T-helper 1 cell (primary cell): Measurements from ENCODE around the gene PGA5.
"Not testable (repeated sequence)": the region's sequence is repeated elsewhere in the genome, so short reads cannot be mapped to it uniquely, and the experiment has no call there.

Source experiments
- DNase-seq, 5 donors: peaks; one replicate each; pipeline ENCODE4 v3.0.0-alpha.2; 2012 to 2020
- total RNA-seq, 4 donors: gene quantifications; one replicate each; lab custom pipeline; 2026; lab: John Stamatoyannopoulos, UW

PGA5 gene
- 0 reads per million in 4 donors for total RNA-seq

GRCh38 chr11:61240875-61241274, at the start of gene PGA5:
TSS of gene PGA5 (plus strand) at chr11:61241175. CDS start at chr11:61241227, 52 bp downstream.
- DNase-seq: not testable (repeated sequence)

- DNase-seq: no peak
Measured at GRCh38 chr11:61193596-61193995, 47.4 kb upstream of the PGA5 start.

GRCh38 chr11:61194169-61194671, 46.8 kb upstream of the PGA5 start:
- no peak for DNase-seq

GRCh38 chr11:61194981-61195695, 45.8 kb upstream of the PGA5 start:
- no peak for DNase-seq

- DNase-seq: no peak
Measured at GRCh38 chr11:61195719-61196118, 45.3 kb upstream of the PGA5 start.

- no peak for DNase-seq
Measured at GRCh38 chr11:61198361-61198760, 42.6 kb upstream of the PGA5 start.

- DNase-seq: no peak
Measured at GRCh38 chr11:61198948-61199523, 41.9 kb upstream of the PGA5 start.

- peak in 1 of 5 donors; percentile 5 for DNase-seq
Measured at GRCh38 chr11:61201476-61201875, 39.5 kb upstream of the PGA5 start.

GRCh38 chr11:61202950-61203746, 37.8 kb upstream of the PGA5 start, which contains the start of gene PGA3:
TSS of gene PGA3 (plus strand) at chr11:61203515. CDS start at chr11:61203565, 50 bp downstream.
- DNase-seq: not testable (repeated sequence)

GRCh38 chr11:61203873-61204272, 37.1 kb upstream of the PGA5 start:
- not testable (repeated sequence) for DNase-seq

GRCh38 chr11:61204502-61205059, 36.4 kb upstream of the PGA5 start:
- not testable (repeated sequence) for DNase-seq

GRCh38 chr11:61207636-61208310, 33.2 kb upstream of the PGA5 start:
- DNase-seq: not testable (repeated sequence)

- DNase-seq: not testable (repeated sequence)
Measured at GRCh38 chr11:61210629-61211028, 30.3 kb upstream of the PGA5 start.

- DNase-seq: not testable (repeated sequence)
Measured at GRCh38 chr11:61211327-61211952, 29.5 kb upstream of the PGA5 start.

- not testable (repeated sequence) for DNase-seq
Measured at GRCh38 chr11:61212202-61212601, 28.8 kb upstream of the PGA5 start.

GRCh38 chr11:61213711-61214324, 27.2 kb upstream of the PGA5 start:
- DNase-seq: not testable (repeated sequence)

- not testable (repeated sequence) for DNase-seq
Measured at GRCh38 chr11:61218306-61218705, 22.7 kb upstream of the PGA5 start.

- not testable (repeated sequence) for DNase-seq
Measured at GRCh38 chr11:61219016-61219415, 22.0 kb upstream of the PGA5 start.

GRCh38 chr11:61222047-61222446, 18.9 kb upstream of the PGA5 start, which contains the start of gene PGA4:
TSS of gene PGA4 (plus strand) at chr11:61222347. CDS start at chr11:61222401, 54 bp downstream.
- DNase-seq: not testable (repeated sequence)

GRCh38 chr11:61222692-61223091, 18.3 kb upstream of the PGA5 start:
- not testable (repeated sequence) for DNase-seq
